ACHN (cell line): ENCODE measurements around the gene ARHGAP25.

ENCODE experiments used
- DNase-seq: peaks from one replicate; pipeline ENCODE4 v3.0.0-alpha.2; 2015
- in situ Hi-C: cut with HindIII; loops from 2 replicates; pipeline ENCODE4 v1.10.0; 2017; ENCODE audit warnings: low sequenced_read_pairs, low pct_ligation_motif_present, low pct_unique_long_range_greater_than_20kb

Gene ARHGAP25

GRCh38 chr2:68739595-68740399 is 5.2 kb downstream of the ARHGAP25 start:
- DNase-seq = no peak
- in situ Hi-C loops = no loop called here

- no peak for DNase-seq
Measured at GRCh38 chr2:68740400-68740914, 5.8 kb downstream of the ARHGAP25 start.

GRCh38 chr2:68741238-68741637 is 6.6 kb downstream of the ARHGAP25 start:
- no peak for DNase-seq
- in situ Hi-C loops = no loop called here

More at GRCh38 chr2:68740400-68740914, 5.8 kb downstream of the ARHGAP25 start:
- in situ Hi-C loops = no loop called here

- DNase-seq = no peak
- in situ Hi-C loops = no loop called here
Measured at GRCh38 chr2:68741805-68742306, 7.2 kb downstream of the ARHGAP25 start.

- in situ Hi-C loops = no loop called here
- no peak for DNase-seq
Measured at GRCh38 chr2:68742626-68743415, 8.2 kb downstream of the ARHGAP25 start.

- DNase-seq = no peak
- in situ Hi-C loops = no loop called here
Measured at GRCh38 chr2:68743531-68743930, 8.9 kb downstream of the ARHGAP25 start.

- in situ Hi-C loops = no loop called here
Measured at GRCh38 chr2:68744366-68744912, 9.8 kb downstream of the ARHGAP25 start.

GRCh38 chr2:68745006-68745405 is 10.4 kb downstream of the ARHGAP25 start:
- DNase-seq = no peak
- in situ Hi-C loops = no loop called here

More at GRCh38 chr2:68744366-68744912, 9.8 kb downstream of the ARHGAP25 start:
- no peak for DNase-seq

- DNase-seq = no peak
- in situ Hi-C loops = no loop called here
Measured at GRCh38 chr2:68746408-68746807, 11.8 kb downstream of the ARHGAP25 start.

GRCh38 chr2:68747413-68747812 is 12.8 kb downstream of the ARHGAP25 start:
- in situ Hi-C loops = no loop called here
- no peak for DNase-seq

- in situ Hi-C loops = no loop called here
- no peak for DNase-seq
Measured at GRCh38 chr2:68747900-68748299, 13.3 kb downstream of the ARHGAP25 start.

- in situ Hi-C loops = no loop called here
Measured at GRCh38 chr2:68748568-68748967, 14.0 kb downstream of the ARHGAP25 start.

GRCh38 chr2:68749345-68749744 is 14.7 kb downstream of the ARHGAP25 start:
- DNase-seq = no peak
- in situ Hi-C loops = no loop called here

More at GRCh38 chr2:68748568-68748967, 14.0 kb downstream of the ARHGAP25 start:
- no peak for DNase-seq

GRCh38 chr2:68750592-68751396 is 16.2 kb downstream of the ARHGAP25 start:
- DNase-seq = no peak
- in situ Hi-C loops = no loop called here

GRCh38 chr2:68751397-68752339 is 17.1 kb downstream of the ARHGAP25 start:
- in situ Hi-C loops = no loop called here
- DNase-seq = peak; percentile 91

- in situ Hi-C loops = no loop called here
Measured at GRCh38 chr2:68753318-68753717, 18.7 kb downstream of the ARHGAP25 start.

GRCh38 chr2:68755071-68755470 is 20.5 kb downstream of the ARHGAP25 start:
- no peak for DNase-seq
- in situ Hi-C loops = no loop called here

More at GRCh38 chr2:68753318-68753717, 18.7 kb downstream of the ARHGAP25 start:
- DNase-seq = no peak
